WTC11 (cell line): Measurements from ENCODE around the gene OSMR. TPM values are rescaled to one million over a fixed set of nuclear protein-coding genes. Genes with fewer than 3 reads are reported as not detected.

Experiments used
- ATAC-seq: fragments of 200-7000 bp; cut with Tn5 transposase; 2 replicates; pipeline ENCODE4 v1.10.0; 2021; ENCODE audit warnings: mild to moderate bottlenecking, moderate library complexity
- CTCF ChIA-PET: fragments of 300-600 bp; sonication (Branson Sonifier 250); formaldehyde crosslinking; loops from one replicate; lab custom pipeline; 2021; ENCODE audit warnings: antibody characterized with exemption; lab: Charles Lee
- POLR2A ChIA-PET: fragments of 350-600 bp; sonication (Branson Sonifier 250); formaldehyde crosslinking; loops from one replicate; lab custom pipeline; 2021; ENCODE audit warnings: antibody characterized with exemption; lab: Charles Lee
- DNase-seq: peaks from one replicate; pipeline ENCODE4 v3.0.0; 2021; ENCODE audit warnings: low spot score
- H3K27ac Mint-ChIP-seq: 2 replicates; pipeline ENCODE4 v1.8.0; 2021; ENCODE audit warnings: mixed read lengths
- H3K27me3 Mint-ChIP-seq: 2 replicates; pipeline ENCODE4 v1.8.0; 2021; ENCODE audit warnings: low read depth, mild to moderate bottlenecking, moderate library complexity, mixed read lengths
- H3K36me3 Mint-ChIP-seq: 2 replicates; pipeline ENCODE4 v1.8.0; 2021; ENCODE audit warnings: mixed read lengths
- H3K4me1 Mint-ChIP-seq: 2 replicates; pipeline ENCODE4 v1.8.0; 2022; ENCODE audit warnings: mixed read lengths
- H3K4me3 Mint-ChIP-seq: 2 replicates; pipeline ENCODE4 v1.8.0; 2021; ENCODE audit warnings: mild to moderate bottlenecking, moderate library complexity, mixed read lengths
- H3K9me3 Mint-ChIP-seq: 2 replicates; pipeline ENCODE4 v1.8.0; 2021; ENCODE audit warnings: mixed read lengths
- CBFB ChIP-seq: sonication (generic); formaldehyde crosslinking; IDR thresholded peaks from 2 replicates; pipeline ENCODE4 v1.8.1; 2022; ENCODE audit warnings: mild to moderate bottlenecking, low read depth, missing genetic modification reagents
- EMX1 ChIP-seq: fragments of 250-450 bp; sonication (Bioruptor Pico); IDR thresholded peaks from 2 replicates; pipeline ENCODE4 v1.8.0; 2021; ENCODE audit warnings: mild to moderate bottlenecking
- HMGA2 ChIP-seq: fragments of 250-450 bp; sonication (Bioruptor Pico); IDR thresholded peaks from 2 replicates; pipeline ENCODE4 v1.4.0; 2021; ENCODE audit warnings: mild to moderate bottlenecking, moderate library complexity
- JUN ChIP-seq: sonication (generic); formaldehyde crosslinking; IDR thresholded peaks from 2 replicates; pipeline ENCODE4 v1.8.0; 2023; ENCODE audit warnings: mild to moderate bottlenecking, missing genetic modification reagents
- NFE2L1 ChIP-seq: sonication (generic); formaldehyde crosslinking; IDR thresholded peaks from 2 replicates; pipeline ENCODE4 v1.8.1; 2023; ENCODE audit warnings: missing genetic modification reagents
- NR3C1 ChIP-seq: sonication (generic); formaldehyde crosslinking; conservative IDR thresholded peaks from 2 replicates; pipeline ENCODE4 v1.8.1; 2023; ENCODE audit warnings: low read depth, mild to moderate bottlenecking, missing genetic modification reagents
- RELA ChIP-seq: sonication (generic); formaldehyde crosslinking; IDR thresholded peaks from 2 replicates; pipeline ENCODE4 v1.8.1; 2022; ENCODE audit warnings: missing genetic modification reagents, mild to moderate bottlenecking, borderline replicate concordance
- RORB ChIP-seq: fragments of 250-450 bp; sonication (Bioruptor Pico); IDR thresholded peaks from 2 replicates; pipeline ENCODE4 v1.9.0; 2021; ENCODE audit warnings: mild to moderate bottlenecking
- SMAD4 ChIP-seq: sonication (generic); formaldehyde crosslinking; IDR thresholded peaks from 2 replicates; pipeline ENCODE4 v1.8.0; 2022; ENCODE audit warnings: mild to moderate bottlenecking, missing genetic modification reagents
- TEAD4 ChIP-seq: sonication (generic); formaldehyde crosslinking; IDR thresholded peaks from 2 replicates; pipeline ENCODE4 v1.8.0; 2022; ENCODE audit warnings: mild to moderate bottlenecking, missing genetic modification reagents
- TP53 ChIP-seq: sonication (generic); formaldehyde crosslinking; IDR thresholded peaks from 2 replicates; pipeline ENCODE4 v1.8.1; 2023; ENCODE audit warnings: mild to moderate bottlenecking, missing genetic modification reagents
- ZNF138 ChIP-seq: sonication (generic); formaldehyde crosslinking; conservative IDR thresholded peaks from 2 replicates; pipeline ENCODE4 v1.8.1; 2022; ENCODE audit warnings: mild to moderate bottlenecking, moderate library complexity, missing genetic modification reagents
- ZNF263 ChIP-seq: sonication (generic); formaldehyde crosslinking; IDR thresholded peaks from 2 replicates; pipeline ENCODE4 v1.8.1; 2022; ENCODE audit warnings: low read depth, mild to moderate bottlenecking, moderate library complexity, missing genetic modification reagents
- total RNA-seq: library from RNA; stranded (reverse); gene quantifications from 3 replicates; pipeline ENCODE4 v1.2.3, GENCODE V29; 2021
- TF ChIP-seq, protein P1 (sequence below): fragments of 250-450 bp; sonication (Bioruptor Pico); IDR thresholded peaks from 2 replicates; pipeline ENCODE4 v2.1.2; 2022; ENCODE audit warnings: mild to moderate bottlenecking, moderate library complexity
- TF ChIP-seq, protein P2 (sequence below): sonication (generic); formaldehyde crosslinking; IDR thresholded peaks from 2 replicates; pipeline ENCODE4 v1.8.1; 2023; ENCODE audit warnings: mild to moderate bottlenecking, missing genetic modification reagents, borderline replicate concordance
- TF ChIP-seq, protein P3 (sequence below): sonication (generic); formaldehyde crosslinking; IDR thresholded peaks from 2 replicates; pipeline ENCODE4 v1.8.1; 2022; ENCODE audit warnings: mild to moderate bottlenecking, moderate library complexity, missing genetic modification reagents
- TF ChIP-seq, protein P4 (sequence below): sonication (generic); formaldehyde crosslinking; IDR thresholded peaks from 2 replicates; pipeline ENCODE4 v1.8.0; 2022; ENCODE audit warnings: mild to moderate bottlenecking, missing genetic modification reagents
- TF ChIP-seq, protein P5 (sequence below): sonication (generic); formaldehyde crosslinking; IDR thresholded peaks from 2 replicates; pipeline ENCODE4 v1.8.1; 2023; ENCODE audit warnings: mild to moderate bottlenecking, moderate library complexity, missing genetic modification reagents
- TF ChIP-seq, protein P6 (sequence below): fragments of 250-450 bp; sonication (Bioruptor Pico); IDR thresholded peaks from 2 replicates; pipeline ENCODE4 v1.8.0; 2021; ENCODE audit warnings: mild to moderate bottlenecking
- TF ChIP-seq, protein P7 (sequence below): sonication (generic); formaldehyde crosslinking; IDR thresholded peaks from 2 replicates; pipeline ENCODE4 v1.8.1; 2023; ENCODE audit warnings: mild to moderate bottlenecking, missing genetic modification reagents, moderate library complexity

Gene OSMR
- total RNA-seq, 1 experiment from 2014 or later = 2.3 TPM

DNA sequence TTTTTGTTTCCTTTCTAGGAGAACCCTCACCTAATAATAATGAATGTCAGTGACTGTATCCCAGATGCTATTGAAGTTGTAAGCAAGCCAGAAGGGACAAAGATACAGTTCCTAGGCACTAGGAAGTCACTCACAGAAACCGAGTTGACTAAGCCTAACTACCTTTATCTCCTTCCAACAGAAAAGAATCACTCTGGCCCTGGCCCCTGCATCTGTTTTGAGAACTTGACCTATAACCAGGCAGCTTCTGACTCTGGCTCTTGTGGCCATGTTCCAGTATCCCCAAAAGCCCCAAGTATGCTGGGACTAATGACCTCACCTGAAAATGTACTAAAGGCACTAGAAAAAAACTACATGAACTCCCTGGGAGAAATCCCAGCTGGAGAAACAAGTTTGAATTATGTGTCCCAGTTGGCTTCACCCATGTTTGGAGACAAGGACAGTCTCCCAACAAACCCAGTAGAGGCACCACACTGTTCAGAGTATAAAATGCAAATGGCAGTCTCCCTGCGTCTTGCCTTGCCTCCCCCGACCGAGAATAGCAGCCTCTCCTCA lies 87.1 kb downstream of the OSMR start (continued):
- TF ChIP-seq, protein P1, sequence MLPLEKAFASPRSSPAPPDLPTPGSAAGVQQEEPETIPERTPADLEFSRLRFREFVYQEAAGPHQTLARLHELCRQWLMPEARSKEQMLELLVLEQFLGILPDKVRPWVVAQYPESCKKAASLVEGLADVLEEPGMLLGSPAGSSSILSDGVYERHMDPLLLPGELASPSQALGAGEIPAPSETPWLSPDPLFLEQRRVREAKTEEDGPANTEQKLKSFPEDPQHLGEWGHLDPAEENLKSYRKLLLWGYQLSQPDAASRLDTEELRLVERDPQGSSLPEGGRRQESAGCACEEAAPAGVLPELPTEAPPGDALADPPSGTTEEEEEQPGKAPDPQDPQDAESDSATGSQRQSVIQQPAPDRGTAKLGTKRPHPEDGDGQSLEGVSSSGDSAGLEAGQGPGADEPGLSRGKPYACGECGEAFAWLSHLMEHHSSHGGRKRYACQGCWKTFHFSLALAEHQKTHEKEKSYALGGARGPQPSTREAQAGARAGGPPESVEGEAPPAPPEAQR (CRISPR knock-in tag) = no peak
- TF ChIP-seq, protein P2, sequence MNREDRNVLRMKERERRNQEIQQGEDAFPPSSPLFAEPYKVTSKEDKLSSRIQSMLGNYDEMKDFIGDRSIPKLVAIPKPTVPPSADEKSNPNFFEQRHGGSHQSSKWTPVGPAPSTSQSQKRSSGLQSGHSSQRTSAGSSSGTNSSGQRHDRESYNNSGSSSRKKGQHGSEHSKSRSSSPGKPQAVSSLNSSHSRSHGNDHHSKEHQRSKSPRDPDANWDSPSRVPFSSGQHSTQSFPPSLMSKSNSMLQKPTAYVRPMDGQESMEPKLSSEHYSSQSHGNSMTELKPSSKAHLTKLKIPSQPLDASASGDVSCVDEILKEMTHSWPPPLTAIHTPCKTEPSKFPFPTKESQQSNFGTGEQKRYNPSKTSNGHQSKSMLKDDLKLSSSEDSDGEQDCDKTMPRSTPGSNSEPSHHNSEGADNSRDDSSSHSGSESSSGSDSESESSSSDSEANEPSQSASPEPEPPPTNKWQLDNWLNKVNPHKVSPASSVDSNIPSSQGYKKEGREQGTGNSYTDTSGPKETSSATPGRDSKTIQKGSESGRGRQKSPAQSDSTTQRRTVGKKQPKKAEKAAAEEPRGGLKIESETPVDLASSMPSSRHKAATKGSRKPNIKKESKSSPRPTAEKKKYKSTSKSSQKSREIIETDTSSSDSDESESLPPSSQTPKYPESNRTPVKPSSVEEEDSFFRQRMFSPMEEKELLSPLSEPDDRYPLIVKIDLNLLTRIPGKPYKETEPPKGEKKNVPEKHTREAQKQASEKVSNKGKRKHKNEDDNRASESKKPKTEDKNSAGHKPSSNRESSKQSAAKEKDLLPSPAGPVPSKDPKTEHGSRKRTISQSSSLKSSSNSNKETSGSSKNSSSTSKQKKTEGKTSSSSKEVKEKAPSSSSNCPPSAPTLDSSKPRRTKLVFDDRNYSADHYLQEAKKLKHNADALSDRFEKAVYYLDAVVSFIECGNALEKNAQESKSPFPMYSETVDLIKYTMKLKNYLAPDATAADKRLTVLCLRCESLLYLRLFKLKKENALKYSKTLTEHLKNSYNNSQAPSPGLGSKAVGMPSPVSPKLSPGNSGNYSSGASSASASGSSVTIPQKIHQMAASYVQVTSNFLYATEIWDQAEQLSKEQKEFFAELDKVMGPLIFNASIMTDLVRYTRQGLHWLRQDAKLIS (CRISPR knock-in tag) = no peak
- TF ChIP-seq NFE2L1 (CRISPR knock-in tag) (no peak), RELA (CRISPR knock-in tag) (no peak)

DNA sequence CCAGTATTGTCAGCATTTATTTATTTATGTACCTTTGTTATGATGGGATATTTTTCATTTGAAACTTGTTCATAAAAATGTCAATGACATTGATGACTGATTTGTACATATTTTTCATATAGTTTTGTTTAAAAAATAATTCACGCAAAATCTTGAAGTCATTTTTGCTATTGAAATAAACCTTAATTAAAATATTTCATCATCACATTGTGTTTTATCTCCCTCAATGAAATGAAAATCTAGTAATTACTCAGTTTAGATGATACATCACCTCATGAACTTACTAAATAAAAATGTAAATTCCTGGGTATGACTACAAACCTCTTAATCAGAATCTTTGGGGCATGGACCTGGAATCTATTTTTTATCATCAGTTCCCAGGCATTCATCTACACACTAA lies 89.6 kb downstream of the OSMR start:
- DNase-seq (no peak), ATAC-seq (no peak)
- no peaks in the 10 kb centered on the region for H3K9me3 Mint-ChIP-seq
- CTCF ChIA-PET = no interaction called here
- H3K27me3 Mint-ChIP-seq = no peaks in the 10 kb centered on the region
- TF ChIP-seq, protein P3, sequence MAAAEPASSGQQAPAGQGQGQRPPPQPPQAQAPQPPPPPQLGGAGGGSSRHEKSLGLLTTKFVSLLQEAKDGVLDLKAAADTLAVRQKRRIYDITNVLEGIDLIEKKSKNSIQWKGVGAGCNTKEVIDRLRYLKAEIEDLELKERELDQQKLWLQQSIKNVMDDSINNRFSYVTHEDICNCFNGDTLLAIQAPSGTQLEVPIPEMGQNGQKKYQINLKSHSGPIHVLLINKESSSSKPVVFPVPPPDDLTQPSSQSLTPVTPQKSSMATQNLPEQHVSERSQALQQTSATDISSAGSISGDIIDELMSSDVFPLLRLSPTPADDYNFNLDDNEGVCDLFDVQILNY (CRISPR knock-in tag) = no peak
- TF ChIP-seq, protein P4, sequence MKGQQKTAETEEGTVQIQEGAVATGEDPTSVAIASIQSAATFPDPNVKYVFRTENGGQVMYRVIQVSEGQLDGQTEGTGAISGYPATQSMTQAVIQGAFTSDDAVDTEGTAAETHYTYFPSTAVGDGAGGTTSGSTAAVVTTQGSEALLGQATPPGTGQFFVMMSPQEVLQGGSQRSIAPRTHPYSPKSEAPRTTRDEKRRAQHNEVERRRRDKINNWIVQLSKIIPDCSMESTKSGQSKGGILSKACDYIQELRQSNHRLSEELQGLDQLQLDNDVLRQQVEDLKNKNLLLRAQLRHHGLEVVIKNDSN (CRISPR knock-in tag) = no peak
- TF ChIP-seq CBFB (CRISPR knock-in tag) (no peak), SMAD4 (CRISPR knock-in tag) (no peak), TEAD4 (CRISPR knock-in tag) (no peak), NR3C1 (CRISPR knock-in tag) (no peak), ZNF138 (CRISPR knock-in tag) (no peak), ZNF263 (CRISPR knock-in tag) (no peak), RELA (CRISPR knock-in tag) (no peak), RORB (CRISPR knock-in tag) (no peak), TP53 (no peak), HMGA2 (CRISPR knock-in tag) (no peak), NFE2L1 (CRISPR knock-in tag) (no peak), EMX1 (CRISPR knock-in tag) (no peak), JUN (CRISPR knock-in tag) (no peak)
- TF ChIP-seq, protein P5, sequence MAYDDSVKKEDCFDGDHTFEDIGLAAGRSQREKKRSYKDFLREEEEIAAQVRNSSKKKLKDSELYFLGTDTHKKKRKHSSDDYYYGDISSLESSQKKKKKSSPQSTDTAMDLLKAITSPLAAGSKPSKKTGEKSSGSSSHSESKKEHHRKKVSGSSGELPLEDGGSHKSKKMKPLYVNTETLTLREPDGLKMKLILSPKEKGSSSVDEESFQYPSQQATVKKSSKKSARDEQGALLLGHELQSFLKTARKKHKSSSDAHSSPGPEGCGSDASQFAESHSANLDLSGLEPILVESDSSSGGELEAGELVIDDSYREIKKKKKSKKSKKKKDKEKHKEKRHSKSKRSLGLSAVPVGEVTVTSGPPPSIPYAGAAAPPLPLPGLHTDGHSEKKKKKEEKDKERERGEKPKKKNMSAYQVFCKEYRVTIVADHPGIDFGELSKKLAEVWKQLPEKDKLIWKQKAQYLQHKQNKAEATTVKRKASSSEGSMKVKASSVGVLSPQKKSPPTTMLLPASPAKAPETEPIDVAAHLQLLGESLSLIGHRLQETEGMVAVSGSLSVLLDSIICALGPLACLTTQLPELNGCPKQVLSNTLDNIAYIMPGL = no peak
- TF ChIP-seq, protein P6, sequence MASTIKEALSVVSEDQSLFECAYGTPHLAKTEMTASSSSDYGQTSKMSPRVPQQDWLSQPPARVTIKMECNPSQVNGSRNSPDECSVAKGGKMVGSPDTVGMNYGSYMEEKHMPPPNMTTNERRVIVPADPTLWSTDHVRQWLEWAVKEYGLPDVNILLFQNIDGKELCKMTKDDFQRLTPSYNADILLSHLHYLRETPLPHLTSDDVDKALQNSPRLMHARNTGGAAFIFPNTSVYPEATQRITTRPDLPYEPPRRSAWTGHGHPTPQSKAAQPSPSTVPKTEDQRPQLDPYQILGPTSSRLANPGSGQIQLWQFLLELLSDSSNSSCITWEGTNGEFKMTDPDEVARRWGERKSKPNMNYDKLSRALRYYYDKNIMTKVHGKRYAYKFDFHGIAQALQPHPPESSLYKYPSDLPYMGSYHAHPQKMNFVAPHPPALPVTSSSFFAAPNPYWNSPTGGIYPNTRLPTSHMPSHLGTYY = no peak
- TF ChIP-seq, protein P7, sequence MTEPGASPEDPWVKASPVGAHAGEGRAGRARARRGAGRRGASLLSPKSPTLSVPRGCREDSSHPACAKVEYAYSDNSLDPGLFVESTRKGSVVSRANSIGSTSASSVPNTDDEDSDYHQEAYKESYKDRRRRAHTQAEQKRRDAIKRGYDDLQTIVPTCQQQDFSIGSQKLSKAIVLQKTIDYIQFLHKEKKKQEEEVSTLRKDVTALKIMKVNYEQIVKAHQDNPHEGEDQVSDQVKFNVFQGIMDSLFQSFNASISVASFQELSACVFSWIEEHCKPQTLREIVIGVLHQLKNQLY (CRISPR knock-in tag) = no peak
- TF ChIP-seq, protein P2 (CRISPR knock-in tag) = no peak
- H3K36me3 Mint-ChIP-seq = peaks cover 3% of the 10 kb centered on the region; the same call in 1 of the 2 replicates
- POLR2A ChIA-PET = no interaction called here
- peaks cover 11% of the 10 kb centered on the region for H3K4me1 Mint-ChIP-seq
- H3K4me3 Mint-ChIP-seq = no peak overlapping the region
- H3K27ac Mint-ChIP-seq = no peak overlapping the region
